K562 (cell line): ENCODE results near the gene SRF. TPM values are rescaled to one million over a fixed set of nuclear protein-coding genes. Genes with fewer than 3 reads are reported as not detected.

Experiments
- ARNT ChIP-seq, 2 experiments: fragments of 450-650 bp; IDR thresholded peaks; 2 replicates each; pipeline ENCODE4 v1.6.1; 2016; ENCODE audit warnings: mild to moderate bottlenecking in 1 of 2
- ATF1 ChIP-seq, 2 experiments: fragments of 450-650 bp in 1 of 2; IDR thresholded peaks; 2 replicates each; pipeline ENCODE4 v1.6.1; 2016; ENCODE audit warnings: missing compliant biosample characterization in 1 of 2, missing genetic modification characterization in 1 of 2
- E2F3 ChIP-seq: fragments of 250-450 bp; sonication (Bioruptor Pico); IDR thresholded peaks from 2 replicates; pipeline ENCODE4 v1.4.0; 2020; ENCODE audit warnings: mild to moderate bottlenecking
- GATAD2A ChIP-seq: fragments of 450-650 bp; IDR thresholded peaks from 2 replicates; pipeline ENCODE4 v1.6.1; 2017
- HDAC2 ChIP-seq: fragments of 450-650 bp; IDR thresholded peaks from 2 replicates; pipeline ENCODE4 v1.6.1; 2016; ENCODE audit warnings: mild to moderate bottlenecking
- IRF2 ChIP-seq: sonication (generic); formaldehyde crosslinking; IDR thresholded peaks from 2 replicates; pipeline ENCODE4 v1.8.1; 2022; ENCODE audit warnings: mild to moderate bottlenecking, missing genetic modification reagents
- PTBP1 ChIP-seq: fragments of 200-400 bp; formaldehyde crosslinking; IDR thresholded peaks from 2 replicates; pipeline ENCODE4 v1.6.1; 2017; ENCODE audit warnings: low read depth, low read length
- ZNF592 ChIP-seq: fragments of 450-650 bp; IDR thresholded peaks from 2 replicates; pipeline ENCODE4 v1.6.1; 2017; ENCODE audit warnings: antibody characterized with exemption, mild to moderate bottlenecking
- ZNF639 ChIP-seq, 2 experiments: fragments of 200-800 bp in 1 of 2; sonication (Bioruptor generic) in 1 of 2; sonication (generic) in 1 of 2; formaldehyde crosslinking in 1 of 2; IDR thresholded peaks in 1 of 2; conservative IDR thresholded peaks in 1 of 2; 2 replicates each; pipeline versions ENCODE4 v1.5.0 to v1.6.1; 2016 to 2020; ENCODE audit warnings: missing compliant biosample characterization in 1 of 2, missing genetic modification characterization in 1 of 2, missing genetic modification reagents in 1 of 2
- ZNF740 ChIP-seq, 3 experiments: fragments of 200-800 bp in 1 of 3; sonication (Bioruptor generic) in 1 of 3; sonication (generic) in 1 of 3; formaldehyde crosslinking in 1 of 3; IDR thresholded peaks; 2 replicates each; pipeline versions ENCODE4 v1.6.1 to v1.8.0; 2016 to 2022; ENCODE audit warnings: mild to moderate bottlenecking in 2 of 3, missing compliant biosample characterization in 2 of 3, missing genetic modification characterization in 2 of 3, missing genetic modification reagents in 1 of 3
- ZNF764 ChIP-seq: fragments of 250-450 bp; sonication (Bioruptor Pico); IDR thresholded peaks from 2 replicates; pipeline ENCODE4 v1.4.0; 2020; ENCODE audit warnings: low read depth, mild to moderate bottlenecking, moderate library complexity
- polyA plus RNA-seq, 8 experiments: library from polyadenylated mRNA; depleted of rRNA in 4 of 8; stranded (reverse) in 5 of 8; unstranded in 3 of 8; fragments of >200 nt; fragmentation: Nextera tagmentation in 2 of 8; fragmentation: Illumina TruSeq in 1 of 8; extraction: Ambion mirVana in 2 of 8; extraction: Trizol in 1 of 8; gene quantifications; 2 replicates each; pipeline versions ENCODE4 v1.2.1 to v1.2.3, GENCODE V29; 2011 to 2014; ENCODE audit warnings: inconsistent platforms in 1 of 8, missing spikeins in 1 of 8
- total RNA-seq, 7 experiments: library from RNA; depleted of rRNA in 6 of 7; stranded (reverse); fragments of >200 nt in 6 of 7; fragmentation: Illumina TruSeq in 2 of 7; extraction: Trizol in 2 of 7; gene quantifications; 2 replicates each; pipeline versions ENCODE4 v1.2.1 to v1.2.3, GENCODE V29; 2011 to 2021; ENCODE audit warnings: low replicate concordance in 1 of 7
- TF ChIP-seq, protein P1 (sequence below): fragments of 250-450 bp; sonication (Bioruptor Pico); IDR thresholded peaks from 2 replicates; pipeline ENCODE4 v1.8.0; 2022; ENCODE audit warnings: moderate library complexity, mild to moderate bottlenecking, inconsistent platforms
- TF ChIP-seq, protein P2 (sequence below): sonication (generic); formaldehyde crosslinking; IDR thresholded peaks from 2 replicates; pipeline ENCODE4 v1.8.0; 2022; ENCODE audit warnings: mild to moderate bottlenecking, missing genetic modification reagents
- TF ChIP-seq, protein P3 (sequence below): fragments of 250-450 bp; sonication (Bioruptor Pico); IDR thresholded peaks from 2 replicates; pipeline ENCODE4 v1.5.0; 2020; ENCODE audit warnings: mild to moderate bottlenecking, borderline replicate concordance

SRF gene
- total and polyA plus RNA-seq, 9 of the 15 experiments (the other 6 are each of a cell fraction or from before 2014, with no cell fraction given): 2.5 to 37.0 (median 24.6) TPM

DNA sequence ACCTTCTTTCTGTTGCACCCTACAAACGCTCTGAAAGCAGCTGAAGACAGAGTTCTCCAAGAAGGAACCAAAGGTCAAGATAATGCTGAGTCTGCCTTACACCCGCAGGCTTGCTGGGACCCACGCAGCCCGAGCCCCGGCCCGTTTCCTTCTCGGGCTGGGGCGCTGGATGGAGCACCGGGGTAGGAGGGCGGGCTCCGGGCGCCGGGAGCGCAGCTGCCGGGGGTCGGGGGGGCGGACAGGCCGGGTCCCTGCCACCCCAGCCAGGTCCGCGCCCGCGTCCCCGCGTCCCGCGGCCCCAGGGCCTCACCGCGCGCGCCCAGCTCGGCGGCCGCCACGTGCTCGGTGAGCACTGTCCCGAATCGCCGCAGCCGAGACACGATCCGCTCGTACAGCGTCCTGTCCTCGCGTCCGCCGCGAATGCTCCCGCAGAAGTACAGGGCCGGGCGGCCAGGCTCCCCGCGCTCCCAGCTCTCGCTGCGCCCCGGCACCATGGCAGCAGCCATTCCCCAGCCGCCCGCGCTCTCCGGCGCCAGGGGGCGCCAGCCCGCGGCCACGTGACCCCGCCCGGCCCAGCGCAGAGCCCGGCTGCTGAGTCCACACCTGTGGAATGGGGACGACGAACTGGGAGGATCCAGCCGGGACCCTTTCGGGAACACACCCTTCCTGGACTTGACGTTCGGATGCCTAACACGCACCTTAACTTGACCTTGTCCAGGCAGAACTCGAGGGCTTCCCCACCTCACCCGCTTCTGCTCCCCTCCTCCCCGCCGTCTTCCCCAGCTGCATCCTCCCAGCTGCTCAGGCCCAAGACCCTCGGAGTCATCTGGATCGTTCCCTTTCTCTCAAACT lies 58.1 kb downstream of the SRF start, which contains the start of gene DNPH1 (continued):
- 0 out of 2 replicates have a peak, but pooled peaks have one; percentile 38 for TF ChIP-seq ZNF740 (CRISPR knock-in tag; IDR thresholded peaks at IDR 0.05)
- no peak for TF ChIP-seq ZNF740 (tag; IDR thresholded peaks at IDR 0.05)
- TF ChIP-seq ZNF764 (CRISPR knock-in tag): no peak
- no peak for TF ChIP-seq ATF1 (CRISPR knock-in tag; IDR thresholded peaks at IDR 0.05)
- peak; percentile 65 for TF ChIP-seq ATF1 (tag; IDR thresholded peaks at IDR 0.05)
- TF ChIP-seq PTBP1: 0 out of 2 replicates have a peak, but pooled peaks have one; percentile 6
- peak in 1 of 2 experiments; percentile 55; a peak in 2 of 4 replicates for TF ChIP-seq ZNF639 (CRISPR knock-in tag; conservative IDR thresholded peaks at IDR 0.05 in 1 of 2, IDR thresholded peaks at IDR 0.05 in 1 of 2)
- peak; percentile 86; the same call in 1 of the 2 replicates for TF ChIP-seq IRF2 (CRISPR knock-in tag)
- TF ChIP-seq HDAC2: peak; percentile 62; the same call in 1 of the 2 replicates
- TF ChIP-seq, protein P1, sequence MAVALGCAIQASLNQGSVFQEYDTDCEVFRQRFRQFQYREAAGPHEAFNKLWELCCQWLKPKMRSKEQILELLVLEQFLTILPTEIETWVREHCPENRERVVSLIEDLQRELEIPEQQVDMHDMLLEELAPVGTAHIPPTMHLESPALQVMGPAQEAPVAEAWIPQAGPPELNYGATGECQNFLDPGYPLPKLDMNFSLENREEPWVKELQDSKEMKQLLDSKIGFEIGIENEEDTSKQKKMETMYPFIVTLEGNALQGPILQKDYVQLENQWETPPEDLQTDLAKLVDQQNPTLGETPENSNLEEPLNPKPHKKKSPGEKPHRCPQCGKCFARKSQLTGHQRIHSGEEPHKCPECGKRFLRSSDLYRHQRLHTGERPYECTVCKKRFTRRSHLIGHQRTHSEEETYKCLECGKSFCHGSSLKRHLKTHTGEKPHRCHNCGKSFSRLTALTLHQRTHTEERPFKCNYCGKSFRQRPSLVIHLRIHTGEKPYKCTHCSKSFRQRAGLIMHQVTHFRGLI (CRISPR knock-in tag): no peak
- peak; percentile 69 for TF ChIP-seq E2F3 (CRISPR knock-in tag)
- TF ChIP-seq, protein P2, sequence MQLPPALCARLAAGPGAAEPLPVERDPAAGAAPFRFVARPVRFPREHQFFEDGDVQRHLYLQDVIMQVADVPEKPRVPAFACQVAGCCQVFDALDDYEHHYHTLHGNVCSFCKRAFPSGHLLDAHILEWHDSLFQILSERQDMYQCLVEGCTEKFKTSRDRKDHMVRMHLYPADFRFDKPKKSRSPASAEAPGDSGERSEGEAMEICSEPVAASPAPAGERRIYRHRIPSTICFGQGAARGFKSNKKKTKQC (CRISPR knock-in tag): peak; percentile 88; the same call in 1 of the 2 replicates
- peak; percentile 96 for TF ChIP-seq ZNF592
- TF ChIP-seq, protein P3, sequence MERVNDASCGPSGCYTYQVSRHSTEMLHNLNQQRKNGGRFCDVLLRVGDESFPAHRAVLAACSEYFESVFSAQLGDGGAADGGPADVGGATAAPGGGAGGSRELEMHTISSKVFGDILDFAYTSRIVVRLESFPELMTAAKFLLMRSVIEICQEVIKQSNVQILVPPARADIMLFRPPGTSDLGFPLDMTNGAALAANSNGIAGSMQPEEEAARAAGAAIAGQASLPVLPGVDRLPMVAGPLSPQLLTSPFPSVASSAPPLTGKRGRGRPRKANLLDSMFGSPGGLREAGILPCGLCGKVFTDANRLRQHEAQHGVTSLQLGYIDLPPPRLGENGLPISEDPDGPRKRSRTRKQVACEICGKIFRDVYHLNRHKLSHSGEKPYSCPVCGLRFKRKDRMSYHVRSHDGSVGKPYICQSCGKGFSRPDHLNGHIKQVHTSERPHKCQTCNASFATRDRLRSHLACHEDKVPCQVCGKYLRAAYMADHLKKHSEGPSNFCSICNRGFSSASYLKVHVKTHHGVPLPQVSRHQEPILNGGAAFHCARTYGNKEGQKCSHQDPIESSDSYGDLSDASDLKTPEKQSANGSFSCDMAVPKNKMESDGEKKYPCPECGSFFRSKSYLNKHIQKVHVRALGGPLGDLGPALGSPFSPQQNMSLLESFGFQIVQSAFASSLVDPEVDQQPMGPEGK: no peak
- peak; percentile 70 for TF ChIP-seq GATAD2A
- TF ChIP-seq ARNT (IDR thresholded peaks at IDR 0.05): no peak
